ENCODE measurements around the gene FOXP1.

DNA sequence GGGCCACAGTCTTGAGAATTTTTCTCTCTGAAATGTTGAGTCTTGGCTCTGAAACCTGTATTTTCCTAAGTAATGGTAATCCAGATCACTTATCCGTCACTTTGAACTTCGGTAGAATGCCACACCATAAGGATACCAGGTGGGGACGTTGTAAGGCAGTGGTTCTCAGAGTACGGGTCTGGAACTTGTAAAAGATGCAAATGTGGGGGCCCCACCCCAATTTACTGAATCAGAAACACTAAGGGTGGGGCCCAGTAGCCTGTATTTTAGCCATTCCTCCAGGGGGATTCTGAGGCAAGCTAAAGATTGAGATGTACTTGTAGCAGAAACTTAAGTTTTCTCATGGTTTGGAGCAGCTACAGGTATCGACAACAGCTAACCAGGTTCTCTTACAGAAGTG lies 555.3 kb downstream of the FOXP1 start:
- no peak for TF ChIP-seq EZH2phosphoT487 (IDR thresholded peaks at IDR 0.05)
- TF ChIP-seq, protein P1, sequence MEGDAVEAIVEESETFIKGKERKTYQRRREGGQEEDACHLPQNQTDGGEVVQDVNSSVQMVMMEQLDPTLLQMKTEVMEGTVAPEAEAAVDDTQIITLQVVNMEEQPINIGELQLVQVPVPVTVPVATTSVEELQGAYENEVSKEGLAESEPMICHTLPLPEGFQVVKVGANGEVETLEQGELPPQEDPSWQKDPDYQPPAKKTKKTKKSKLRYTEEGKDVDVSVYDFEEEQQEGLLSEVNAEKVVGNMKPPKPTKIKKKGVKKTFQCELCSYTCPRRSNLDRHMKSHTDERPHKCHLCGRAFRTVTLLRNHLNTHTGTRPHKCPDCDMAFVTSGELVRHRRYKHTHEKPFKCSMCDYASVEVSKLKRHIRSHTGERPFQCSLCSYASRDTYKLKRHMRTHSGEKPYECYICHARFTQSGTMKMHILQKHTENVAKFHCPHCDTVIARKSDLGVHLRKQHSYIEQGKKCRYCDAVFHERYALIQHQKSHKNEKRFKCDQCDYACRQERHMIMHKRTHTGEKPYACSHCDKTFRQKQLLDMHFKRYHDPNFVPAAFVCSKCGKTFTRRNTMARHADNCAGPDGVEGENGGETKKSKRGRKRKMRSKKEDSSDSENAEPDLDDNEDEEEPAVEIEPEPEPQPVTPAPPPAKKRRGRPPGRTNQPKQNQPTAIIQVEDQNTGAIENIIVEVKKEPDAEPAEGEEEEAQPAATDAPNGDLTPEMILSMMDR (IDR thresholded peaks at IDR 0.05) = no peak

Data from neural progenitor cell (in vitro differentiated cells).